Measurements from ENCODE around the gene SLC25A18.
"Not testable (repeated sequence)": the region's sequence is repeated elsewhere in the genome, so short reads cannot be mapped to it uniquely, and the experiment has no call there.

SLC25A18 gene

GRCh38 chr22:17562906-17563870, at the start of gene SLC25A18:
SLC25A18 (plus strand) TSS chr22:17563498; CDS start chr22:17579945, 16,447 bp downstream.
- no peak for DNase-seq

- DNase-seq: no peak
These were observed 49.7 kb upstream of the SLC25A18 start for GRCh38 chr22:17513612-17514011.

DNA sequence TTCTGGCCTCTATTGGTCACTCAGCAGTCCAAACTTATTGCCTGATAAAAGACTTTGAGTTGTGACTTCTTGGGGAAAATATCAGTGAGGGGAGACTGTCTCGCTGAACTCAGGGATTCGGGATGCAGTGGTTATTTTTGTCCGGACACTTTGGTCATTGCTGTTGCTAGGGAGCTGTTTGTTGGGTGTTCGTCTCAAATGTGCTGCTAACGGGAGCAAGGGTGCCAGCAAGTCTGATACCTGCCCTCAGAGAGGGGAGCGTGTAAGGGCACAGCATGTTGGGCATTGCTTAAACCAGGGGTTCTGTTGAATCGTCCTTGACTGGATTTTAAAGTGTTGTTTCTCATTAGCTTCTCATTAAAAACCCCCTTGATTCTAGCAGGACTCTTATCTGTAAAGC, 49.2 kb upstream of the SLC25A18 start:
- DNase-seq: no peak

DNA sequence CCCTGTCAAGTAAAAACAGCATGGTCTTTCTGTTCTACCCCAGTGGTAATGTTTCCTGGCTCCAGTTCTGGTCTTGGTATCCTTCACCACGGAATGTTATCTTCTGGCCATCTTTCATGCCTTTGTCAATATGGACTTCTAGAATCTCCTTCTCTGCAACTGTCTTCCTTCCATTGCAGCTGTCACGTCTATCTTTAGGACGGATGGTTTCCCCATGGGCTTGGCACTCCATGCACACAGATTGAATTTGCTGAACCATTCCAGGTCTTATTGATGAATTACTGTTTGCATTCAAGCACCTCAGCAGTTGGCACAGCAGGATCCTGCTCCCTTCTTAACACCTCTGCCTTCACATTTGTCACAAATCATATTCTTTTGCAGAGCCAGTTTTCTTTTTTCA, 44.9 kb upstream of the SLC25A18 start:
- DNase-seq: no peak

- not testable (repeated sequence) for DNase-seq
These were observed 41.3 kb upstream of the SLC25A18 start for GRCh38 chr22:17521971-17522370.

DNA sequence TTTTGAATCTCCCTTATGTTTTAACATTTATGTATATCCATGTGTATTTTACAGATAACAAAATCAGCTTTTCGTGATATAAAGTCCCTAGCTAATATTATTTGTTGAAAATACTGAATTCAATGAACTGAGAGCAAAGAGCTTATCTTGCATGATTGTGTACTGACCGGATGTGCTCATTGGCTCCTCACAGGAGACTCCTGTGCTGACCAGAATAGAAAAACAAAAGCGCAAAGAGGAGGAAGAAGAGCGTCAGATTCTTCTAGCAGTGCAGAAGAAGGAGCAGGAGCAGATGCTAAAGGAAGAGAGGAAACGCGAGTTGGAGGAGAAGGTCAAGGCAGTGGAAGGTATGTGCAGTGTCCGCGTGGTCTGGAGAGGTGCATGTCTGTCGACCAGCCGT, 39.4 kb upstream of the SLC25A18 start:
- DNase-seq: no peak

GRCh38 chr22:17536269-17536668, 27.0 kb upstream of the SLC25A18 start:
- DNase-seq: no peak

DNA sequence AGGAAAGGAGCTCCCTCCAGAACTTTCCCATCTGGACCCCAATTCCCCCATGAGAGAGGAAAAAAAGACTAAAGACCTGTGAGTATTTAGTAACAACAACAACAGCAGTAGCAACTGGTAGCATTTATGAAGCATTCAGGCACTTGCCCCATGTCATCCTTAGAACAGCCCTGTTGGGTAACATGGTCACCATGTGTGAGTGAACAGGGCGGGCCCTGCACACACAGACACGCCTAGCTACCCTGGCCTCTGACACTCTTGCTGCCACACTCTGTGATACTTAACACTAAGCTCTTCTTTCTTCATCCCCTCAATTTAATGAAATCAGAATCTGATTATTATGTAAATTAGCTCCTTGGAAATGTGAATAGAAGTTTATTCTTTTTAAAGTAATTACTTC, 26.1 kb upstream of the SLC25A18 start:
- no peak for DNase-seq

GRCh38 chr22:17540481-17540880, 22.8 kb upstream of the SLC25A18 start:
- no peak for DNase-seq

DNA sequence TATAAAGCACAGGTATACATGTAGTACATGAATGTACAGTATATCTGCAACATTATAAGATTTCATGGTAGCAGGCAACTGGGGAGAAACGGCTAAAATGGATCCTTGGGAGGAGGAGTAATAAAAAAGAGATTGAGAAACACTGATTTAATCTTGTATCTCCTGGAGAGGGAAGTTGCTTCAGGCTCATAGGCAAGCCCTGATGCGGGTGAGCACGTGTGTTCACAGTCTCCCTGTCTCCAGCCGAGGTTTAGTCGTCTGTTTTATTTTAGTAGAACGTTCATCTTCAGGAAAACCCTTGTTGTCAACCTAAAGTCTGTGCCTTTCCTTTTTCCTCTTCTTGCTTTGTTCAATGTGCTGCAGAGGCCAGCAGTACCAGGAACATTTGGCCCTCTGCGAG, 21.8 kb upstream of the SLC25A18 start:
- no peak for DNase-seq

- no peak for DNase-seq
These were observed 20.8 kb upstream of the SLC25A18 start for GRCh38 chr22:17542452-17542851.

GRCh38 chr22:17548010-17548755, 15.1 kb upstream of the SLC25A18 start:
- no peak for DNase-seq

DNA sequence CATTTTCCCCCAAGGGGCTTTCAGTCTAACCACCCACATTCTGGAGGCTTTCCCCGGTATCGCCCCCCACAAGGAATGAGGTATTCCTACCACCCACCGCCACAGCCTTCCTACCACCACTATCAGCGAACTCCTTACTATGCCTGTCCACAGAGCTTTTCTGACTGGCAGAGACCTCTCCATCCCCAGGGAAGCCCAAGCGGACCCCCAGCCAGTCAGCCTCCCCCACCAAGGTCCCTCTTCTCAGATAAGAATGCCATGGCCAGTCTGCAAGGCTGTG, 14.6 kb upstream of the SLC25A18 start:
- no peak for DNase-seq

DNA sequence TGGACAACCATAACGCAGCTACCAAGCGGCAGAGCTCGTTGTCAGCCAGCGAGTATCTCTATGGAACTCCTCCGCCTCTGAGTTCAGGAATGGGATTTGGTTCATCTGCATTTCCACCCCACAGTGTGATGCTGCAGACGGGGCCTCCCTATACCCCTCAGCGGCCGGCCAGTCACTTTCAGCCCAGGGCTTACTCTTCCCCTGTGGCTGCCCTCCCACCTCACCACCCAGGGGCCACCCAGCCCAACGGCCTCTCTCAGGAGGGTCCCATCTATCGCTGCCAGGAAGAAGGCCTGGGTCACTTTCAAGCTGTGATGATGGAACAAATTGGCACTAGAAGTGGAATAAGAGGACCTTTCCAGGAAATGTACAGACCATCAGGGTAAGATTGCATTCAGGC, 14.1 kb upstream of the SLC25A18 start:
- DNase-seq: no peak

- no peak for DNase-seq
These were observed 13.6 kb upstream of the SLC25A18 start for GRCh38 chr22:17549655-17550054.

- no peak for DNase-seq
These were observed 10.6 kb upstream of the SLC25A18 start for GRCh38 chr22:17552737-17553136.

DNA sequence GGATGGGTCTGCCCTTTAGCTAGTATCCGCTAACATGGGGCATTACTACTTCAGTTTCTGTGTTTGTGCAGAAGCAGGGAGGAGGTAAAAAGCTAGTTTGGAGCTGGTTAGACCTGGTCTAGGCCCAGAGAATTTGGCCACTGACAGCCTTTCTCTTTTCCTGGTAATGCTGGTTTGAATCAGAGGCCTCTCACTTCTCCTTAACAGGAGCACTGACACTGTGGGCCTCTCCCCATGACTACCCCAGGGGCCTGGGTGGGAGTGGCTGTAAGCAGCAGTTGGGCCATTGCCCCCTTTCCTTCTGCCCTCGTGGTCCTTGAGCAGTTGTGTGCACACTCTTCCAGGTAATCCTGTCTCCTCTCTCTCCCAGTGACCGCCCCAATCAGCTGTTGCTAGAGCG, 8.5 kb upstream of the SLC25A18 start:
- DNase-seq: no peak

DNA sequence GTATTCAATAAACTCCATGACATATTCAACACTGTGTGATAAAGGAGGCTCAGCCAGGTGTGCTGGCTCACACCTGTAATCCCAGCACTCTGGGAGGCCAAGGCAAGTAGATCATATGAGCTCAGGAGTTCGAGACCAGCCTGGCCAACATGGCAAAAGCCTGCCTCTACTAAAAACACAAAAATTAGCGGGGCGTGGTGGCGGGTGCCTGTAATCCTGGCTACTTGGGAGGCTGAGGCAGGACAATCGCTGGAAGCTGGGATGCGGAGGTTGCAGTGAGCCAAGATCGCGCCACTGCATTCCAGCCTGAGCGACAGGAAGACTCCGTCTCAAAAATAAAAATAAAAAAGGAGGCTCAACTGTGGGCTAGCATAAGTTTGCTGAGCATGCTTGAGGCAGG, 4.1 kb upstream of the SLC25A18 start:
- DNase-seq: no peak

DNA sequence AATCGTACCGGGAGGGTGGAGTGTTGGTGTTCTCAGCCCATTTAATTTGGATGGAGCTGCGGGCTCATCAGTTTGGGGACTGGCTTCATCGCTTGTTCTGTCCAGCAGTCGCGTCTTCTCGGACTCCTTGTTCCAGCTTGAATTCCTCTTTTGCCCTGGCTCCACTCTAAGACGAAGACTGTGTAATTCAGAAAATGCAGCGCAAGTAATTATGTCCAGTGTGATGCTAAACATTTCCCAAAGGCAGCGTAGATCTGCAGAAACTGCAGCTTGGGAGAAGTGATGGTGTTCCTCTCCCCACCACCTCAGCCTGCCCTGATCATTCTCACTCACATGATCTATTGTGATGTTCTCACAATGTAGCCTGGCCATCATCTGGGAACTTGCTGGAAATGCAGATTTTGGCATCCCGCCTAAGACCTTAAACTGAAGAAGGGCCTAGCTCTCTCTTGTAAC, 666 bp downstream of the SLC25A18 start:
- DNase-seq: no peak

DNA sequence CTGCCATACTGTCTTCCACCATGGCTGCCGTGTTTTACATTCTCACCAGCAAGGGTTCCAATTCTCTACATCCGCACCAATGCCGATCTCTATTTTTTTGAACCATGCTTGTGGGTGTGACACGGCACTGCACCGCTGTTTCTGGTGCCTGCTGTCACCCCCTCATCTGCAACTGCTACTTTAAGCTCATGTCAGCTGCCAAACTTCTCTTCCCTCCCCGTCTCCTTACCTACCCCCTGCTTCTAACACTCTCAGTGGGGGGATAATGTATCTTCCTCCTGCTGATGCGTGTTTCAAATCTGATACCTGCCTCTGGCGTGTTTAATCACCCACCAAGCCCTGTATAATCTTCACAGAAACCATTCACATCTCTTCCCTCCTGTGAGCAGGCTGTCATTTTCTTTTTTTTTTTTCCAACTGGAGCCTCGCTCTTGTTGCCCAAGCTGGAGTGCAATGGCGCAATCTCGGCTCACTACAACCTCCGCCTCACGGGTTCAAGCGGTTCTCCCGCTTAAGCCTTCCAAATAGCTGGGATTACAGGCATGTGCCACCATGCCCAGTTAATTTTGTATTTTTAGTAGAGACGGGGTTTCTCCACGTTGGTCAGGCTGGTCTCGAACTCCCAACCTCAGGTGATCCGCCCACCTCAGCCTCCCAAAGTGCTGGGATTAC, 2.9 kb downstream of the SLC25A18 start:
- DNase-seq: not testable (repeated sequence)

- no peak for DNase-seq
These were observed 3.5 kb downstream of the SLC25A18 start for GRCh38 chr22:17566776-17567175.

DNA sequence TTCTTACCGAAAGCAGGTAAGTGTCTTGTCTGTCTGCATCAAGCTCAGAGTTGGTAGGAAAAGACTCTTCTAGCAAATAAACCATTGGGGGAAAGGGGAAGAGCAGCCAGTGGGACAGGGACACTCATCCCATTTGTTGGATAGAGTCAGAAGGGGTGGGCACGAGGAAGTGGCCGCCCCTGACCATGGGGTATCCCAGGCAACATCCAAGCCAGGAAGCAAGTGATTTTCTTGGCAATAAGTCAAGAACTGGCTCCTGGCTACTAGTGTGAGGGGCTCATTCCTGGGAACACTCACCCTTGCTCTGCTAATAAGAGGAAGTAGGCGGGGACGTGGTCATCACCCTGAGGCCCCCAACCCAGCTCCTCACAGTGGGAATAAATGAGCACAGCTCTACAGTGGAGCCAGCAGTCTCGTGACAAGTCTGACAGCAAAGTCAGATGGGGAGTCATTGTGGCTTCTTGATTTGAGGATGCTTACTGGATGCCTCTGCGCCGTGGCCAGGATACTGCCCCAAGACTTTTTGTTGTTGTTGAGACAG, 6.7 kb downstream of the SLC25A18 start:
- no peak for DNase-seq
